Right lobe of liver (tissue), 4 donors: Measurements from ENCODE around the gene CMPK1.

ENCODE experiments used
- POLR2A ChIP-seq: fragments of 450-650 bp; IDR thresholded peaks from one replicate; pipeline ENCODE4 v1.6.1; 2017; ENCODE audit warnings: antibody characterized with exemption, mild to moderate bottlenecking
- TF ChIP-seq, protein P1 (sequence below), 4 donors: fragments of 200-600 bp in 3 of 4; fragments of 450-650 bp in 1 of 4; IDR thresholded peaks; one replicate each; pipeline versions ENCODE4 v1.5.1 to v1.8.0; 2016 to 2022; ENCODE audit warnings: antibody characterized with exemption in 4 of 4, mild to moderate bottlenecking in 2 of 4
- donor health status: DM: no; HTN: no; CAD: no.
- donor health status: DM: no; HTN: no; CAD: no.
- donor health status: DM: no; HTN: yes; CAD: no.

- TF ChIP-seq, protein P1, sequence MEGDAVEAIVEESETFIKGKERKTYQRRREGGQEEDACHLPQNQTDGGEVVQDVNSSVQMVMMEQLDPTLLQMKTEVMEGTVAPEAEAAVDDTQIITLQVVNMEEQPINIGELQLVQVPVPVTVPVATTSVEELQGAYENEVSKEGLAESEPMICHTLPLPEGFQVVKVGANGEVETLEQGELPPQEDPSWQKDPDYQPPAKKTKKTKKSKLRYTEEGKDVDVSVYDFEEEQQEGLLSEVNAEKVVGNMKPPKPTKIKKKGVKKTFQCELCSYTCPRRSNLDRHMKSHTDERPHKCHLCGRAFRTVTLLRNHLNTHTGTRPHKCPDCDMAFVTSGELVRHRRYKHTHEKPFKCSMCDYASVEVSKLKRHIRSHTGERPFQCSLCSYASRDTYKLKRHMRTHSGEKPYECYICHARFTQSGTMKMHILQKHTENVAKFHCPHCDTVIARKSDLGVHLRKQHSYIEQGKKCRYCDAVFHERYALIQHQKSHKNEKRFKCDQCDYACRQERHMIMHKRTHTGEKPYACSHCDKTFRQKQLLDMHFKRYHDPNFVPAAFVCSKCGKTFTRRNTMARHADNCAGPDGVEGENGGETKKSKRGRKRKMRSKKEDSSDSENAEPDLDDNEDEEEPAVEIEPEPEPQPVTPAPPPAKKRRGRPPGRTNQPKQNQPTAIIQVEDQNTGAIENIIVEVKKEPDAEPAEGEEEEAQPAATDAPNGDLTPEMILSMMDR (IDR thresholded peaks at IDR 0.05) = no peak
- no peak for TF ChIP-seq POLR2A
These were observed 78.8 kb downstream of the CMPK1 start for GRCh38 chr1:47412437-47412836.
